Panc1 (cell line): ENCODE data around the gene PSMB8. TPM values are rescaled to one million over a fixed set of nuclear protein-coding genes. Genes with fewer than 3 reads are reported as not detected.

Experiments used
- ATAC-seq: fragments of 200-7000 bp; cut with Tn5 transposase; 2 replicates; pipeline ENCODE4 v1.9.1; 2020; ENCODE audit warnings: mild to moderate bottlenecking, moderate library complexity
- BruUV-seq: library from RNA; stranded (reverse); fragments of 400-500 nt; replicated peaks from 2 replicates; lab custom pipeline; 2021; lab: Mats Ljungman, UMichigan
- CTCF ChIA-PET: fragments of 300-600 bp; sonication (Branson Sonifier 250); formaldehyde crosslinking; loops from one replicate; lab custom pipeline; 2022; ENCODE audit warnings: antibody characterized with exemption; lab: Charles Lee
- POLR2A ChIA-PET: fragments of 300-600 bp; sonication (Branson Sonifier 250); formaldehyde crosslinking; loops from one replicate; lab custom pipeline; 2022; ENCODE audit warnings: antibody characterized with exemption; lab: Charles Lee
- DNase-seq: peaks from one replicate; pipeline ENCODE4 v3.0.0-alpha.2; 2010; ENCODE audit warnings: low read depth, low spot score
- H3K27ac ChIP-seq: 2 replicates; pipeline ENCODE4 v1.5.1; 2011; ENCODE audit warnings: mild to moderate bottlenecking, low read length, inconsistent platforms
- H3K27me3 ChIP-seq: fragments of 200-500 bp; sonication (Bioruptor generic); 2 replicates; pipeline ENCODE4 v1.6.0; 2014; ENCODE audit warnings: low read length, inconsistent platforms; ENCODE audit not compliant: control insufficient read depth, insufficient read depth
- H3K36me3 ChIP-seq: fragments of 200-500 bp; sonication (Bioruptor generic); 2 replicates; pipeline ENCODE4 v1.5.1; 2014; ENCODE audit warnings: inconsistent platforms, mild to moderate bottlenecking, low read length, moderate library complexity; ENCODE audit not compliant: control insufficient read depth, insufficient read depth
- H3K4me1 ChIP-seq: 2 replicates; pipeline ENCODE4 v1.5.1; 2011; ENCODE audit warnings: inconsistent platforms, mild to moderate bottlenecking, low read length, moderate library complexity; ENCODE audit not compliant: control insufficient read depth, insufficient read depth
- H3K4me3 ChIP-seq, 2 experiments: 2 replicates each; pipeline ENCODE4 v1.5.1; 2011 to 2012; ENCODE audit warnings: low read depth in 2 of 2, low read length in 2 of 2, mild to moderate bottlenecking in 2 of 2, inconsistent platforms in 1 of 2, moderate library complexity in 1 of 2
- H3K9me3 ChIP-seq: fragments of 200-500 bp; sonication (Bioruptor generic); 2 replicates; pipeline ENCODE4 v1.5.1; 2014; ENCODE audit warnings: low read depth, mild to moderate bottlenecking, inconsistent platforms, low read length, moderate library complexity; ENCODE audit not compliant: control insufficient read depth, insufficient read depth
- POLR2AphosphoS5 ChIP-seq: IDR thresholded peaks from 2 replicates; pipeline ENCODE4 v1.6.1; 2012; ENCODE audit warnings: mild to moderate bottlenecking, low read depth, low read length, moderate library complexity
- REST ChIP-seq, 2 experiments: IDR thresholded peaks; 2 replicates each; pipeline ENCODE4 v1.6.1; 2011 to 2012; ENCODE audit warnings: low read depth in 2 of 2, control low read depth in 1 of 2, low read length in 1 of 2, mild to moderate bottlenecking in 1 of 2, moderate library complexity in 1 of 2; ENCODE audit not compliant: insufficient read depth in 1 of 2
- SIN3A ChIP-seq: IDR thresholded peaks from 2 replicates; pipeline ENCODE4 v1.6.1; 2012; ENCODE audit warnings: low read depth, mild to moderate bottlenecking, low read length, moderate library complexity, borderline replicate concordance; ENCODE audit not compliant: insufficient read depth
- TCF7L2 ChIP-seq: IDR thresholded peaks from 2 replicates; pipeline ENCODE4 v1.6.1; 2011; ENCODE audit warnings: mild to moderate bottlenecking, low read depth, low read length, inconsistent platforms
- in situ Hi-C: cut with HindIII; loops from 2 replicates; pipeline ENCODE4 v1.10.0; 2016; ENCODE audit warnings: low sequenced_read_pairs, low pct_unique_long_range_greater_than_20kb
- intact Hi-C: fragments of 100-400 bp; cut with micrococcal nuclease; formaldehyde crosslinking; loops from one replicate; pipeline ENCODE4 v1.10.0; 2022; ENCODE audit not compliant: unreplicated experiment
- total RNA-seq: library from RNA; stranded (reverse); gene quantifications from one replicate; pipeline ENCODE4 v1.2.1, GENCODE V29; 2021; ENCODE audit not compliant: unreplicated experiment
- TF ChIP-seq, protein P1 (sequence below): fragments of 450-650 bp; IDR thresholded peaks from 2 replicates; pipeline ENCODE4 v1.5.1; 2017; ENCODE audit warnings: mild to moderate bottlenecking

Gene PSMB8
- total RNA-seq, 1 experiment from 2014 or later: 43.8 TPM

GRCh38 chr6:32887616-32888015, 43.8 kb upstream of the PSMB8 start:
- intact Hi-C loops: loop anchor here (5.0 kb wide), 2 partner anchors 60 to 95 kb away; no protein-coding TSS in a partner anchor
- CTCF ChIA-PET: no interaction called here
- in situ Hi-C loops: no loop called here
- no peaks in the 10 kb centered on the region for H3K4me1 ChIP-seq
- no peaks in the 10 kb centered on the region for H3K36me3 ChIP-seq
- H3K27ac ChIP-seq: no peak overlapping the region
- BruUV-seq: no TSS peak
- no peaks in the 10 kb centered on the region for H3K27me3 ChIP-seq
- POLR2A ChIA-PET: interaction anchor here (0.5 kb wide), 1 partner anchor 17 kb away, joined by 4 read pairs; no protein-coding TSS in a partner anchor
- no peak for ATAC-seq
- TF ChIP-seq TCF7L2 (no peak), REST (IDR thresholded peaks at IDR 0.05; ENCODE audit: insufficient read depth in 1 of 2, low read depth in 2 of 2, low read length in 1 of 2) (no peak), SIN3A (no peak), POLR2AphosphoS5 (no peak)
- TF ChIP-seq, protein P1, sequence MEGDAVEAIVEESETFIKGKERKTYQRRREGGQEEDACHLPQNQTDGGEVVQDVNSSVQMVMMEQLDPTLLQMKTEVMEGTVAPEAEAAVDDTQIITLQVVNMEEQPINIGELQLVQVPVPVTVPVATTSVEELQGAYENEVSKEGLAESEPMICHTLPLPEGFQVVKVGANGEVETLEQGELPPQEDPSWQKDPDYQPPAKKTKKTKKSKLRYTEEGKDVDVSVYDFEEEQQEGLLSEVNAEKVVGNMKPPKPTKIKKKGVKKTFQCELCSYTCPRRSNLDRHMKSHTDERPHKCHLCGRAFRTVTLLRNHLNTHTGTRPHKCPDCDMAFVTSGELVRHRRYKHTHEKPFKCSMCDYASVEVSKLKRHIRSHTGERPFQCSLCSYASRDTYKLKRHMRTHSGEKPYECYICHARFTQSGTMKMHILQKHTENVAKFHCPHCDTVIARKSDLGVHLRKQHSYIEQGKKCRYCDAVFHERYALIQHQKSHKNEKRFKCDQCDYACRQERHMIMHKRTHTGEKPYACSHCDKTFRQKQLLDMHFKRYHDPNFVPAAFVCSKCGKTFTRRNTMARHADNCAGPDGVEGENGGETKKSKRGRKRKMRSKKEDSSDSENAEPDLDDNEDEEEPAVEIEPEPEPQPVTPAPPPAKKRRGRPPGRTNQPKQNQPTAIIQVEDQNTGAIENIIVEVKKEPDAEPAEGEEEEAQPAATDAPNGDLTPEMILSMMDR: no peak
- DNase-seq: no peak
- no peaks in the 10 kb centered on the region for H3K9me3 ChIP-seq
- H3K4me3 ChIP-seq: no peak overlapping the region

DNA sequence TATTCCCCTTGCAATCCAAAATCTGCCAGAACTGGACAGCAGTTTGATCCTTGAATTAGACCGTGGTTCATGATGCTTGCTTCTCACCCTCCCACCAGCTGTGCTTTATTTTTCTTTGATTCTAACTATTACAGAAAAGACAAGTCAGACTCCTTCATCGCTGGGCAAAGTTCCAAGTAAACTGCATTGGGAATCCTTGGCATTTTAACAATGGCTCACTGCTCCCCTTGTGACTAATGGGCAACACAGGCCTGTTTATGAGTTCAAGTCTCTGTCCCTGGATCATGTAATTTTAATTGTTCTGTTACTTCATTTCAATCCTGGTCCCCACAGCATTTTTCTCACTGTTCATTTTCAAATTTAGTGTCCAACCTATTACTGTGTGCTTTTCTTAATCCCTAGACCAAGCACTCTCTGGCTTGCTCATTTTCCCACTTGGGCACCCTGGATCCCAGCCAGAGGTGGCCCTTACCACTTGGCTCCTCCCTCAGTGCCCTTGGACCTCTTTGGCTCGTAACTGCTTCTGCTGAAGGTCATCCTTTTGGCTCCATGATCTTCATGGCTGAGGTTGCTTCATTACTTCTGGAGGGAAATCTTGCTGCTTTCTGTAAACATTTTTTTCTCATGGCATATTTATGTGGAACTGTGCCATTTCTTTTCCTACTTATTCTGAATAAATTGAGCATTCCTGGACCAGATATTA, 43.0 kb upstream of the PSMB8 start:
- intact Hi-C loops: loop anchor here (5.0 kb wide), 2 partner anchors 60 to 95 kb away; no protein-coding TSS in a partner anchor
- Histone ChIP-seq H3K27ac (no peak overlapping the region), H3K36me3 (no peaks in the 10 kb centered on the region), H3K4me1 (no peaks in the 10 kb centered on the region), H3K4me3 (no peak overlapping the region), H3K9me3 (no peaks in the 10 kb centered on the region), H3K27me3 (no peaks in the 10 kb centered on the region)
- CTCF ChIA-PET: interaction anchor here (0.6 to 1.8 kb wide), 3 partner anchors 47 to 98 kb away, joined by 3 to 11 read pairs (median 4); no protein-coding TSS in a partner anchor
- in situ Hi-C loops: no loop called here
- no TSS peak for BruUV-seq
- TF ChIP-seq TCF7L2 (no peak), POLR2AphosphoS5 (no peak)
- TF ChIP-seq, protein P1: no peak
- no peak for DNase-seq
- ATAC-seq: no peak
- POLR2A ChIA-PET: interaction anchor here (0.6 to 1.2 kb wide), 3 partner anchors 57 to 145 kb away, joined by 3 to 4 read pairs (median 3); no protein-coding TSS in a partner anchor
